Stimulated activated CD8-positive, alpha-beta memory T cell treated with anti-CD3 and anti-CD28 coated beads, Interleukin-12 subunit alpha, Interleukin-12 subunit beta, amount 100 ng/mL, for 24 hours (primary cell): ENCODE measurements around the gene ZNF879.

Experiments used
- DNase-seq: peaks from one replicate; pipeline ENCODE4 v3.0.0-alpha.2; 2020; ENCODE audit errors: extremely low read depth

ZNF879 gene

DNA sequence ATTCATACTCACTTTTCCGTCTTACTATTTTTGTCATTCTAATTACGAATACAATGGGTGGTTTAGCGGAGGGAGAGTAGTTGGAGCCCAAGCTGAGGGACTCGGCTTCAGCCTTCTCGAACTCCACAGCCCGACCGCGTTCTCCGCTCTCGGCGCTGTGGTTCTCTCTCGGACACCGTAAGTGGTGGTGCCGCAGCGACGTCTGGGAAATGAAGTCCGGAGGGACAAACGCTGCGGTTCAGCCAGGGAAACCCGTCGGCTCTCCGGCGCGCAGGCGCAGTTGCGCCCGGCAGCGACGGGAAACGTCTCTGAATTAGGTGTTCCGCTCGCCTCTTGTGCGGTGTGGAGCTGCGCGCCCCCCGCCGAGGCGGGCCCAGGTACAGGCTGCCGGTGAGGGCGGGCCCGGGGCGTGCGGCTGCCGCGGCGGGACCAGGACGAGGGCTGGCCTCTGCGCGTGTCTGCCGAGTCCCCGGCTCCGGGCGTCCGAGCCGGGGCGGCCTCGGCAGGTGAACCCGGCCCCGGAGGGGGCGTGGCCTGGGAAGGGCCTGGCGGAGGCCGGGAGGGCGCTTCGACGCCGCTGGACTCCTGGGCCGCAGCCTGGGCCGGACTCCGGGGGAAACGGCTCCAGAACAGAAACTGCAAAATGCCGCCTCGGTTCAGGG, at the start of gene ZNF879:
ZNF879 (plus strand) TSS at position 277 of the 662 bp plus-strand sequence. CDS start 1,201 bp downstream, outside the sequence.
- DNase-seq, result peak; percentile 80

DNA sequence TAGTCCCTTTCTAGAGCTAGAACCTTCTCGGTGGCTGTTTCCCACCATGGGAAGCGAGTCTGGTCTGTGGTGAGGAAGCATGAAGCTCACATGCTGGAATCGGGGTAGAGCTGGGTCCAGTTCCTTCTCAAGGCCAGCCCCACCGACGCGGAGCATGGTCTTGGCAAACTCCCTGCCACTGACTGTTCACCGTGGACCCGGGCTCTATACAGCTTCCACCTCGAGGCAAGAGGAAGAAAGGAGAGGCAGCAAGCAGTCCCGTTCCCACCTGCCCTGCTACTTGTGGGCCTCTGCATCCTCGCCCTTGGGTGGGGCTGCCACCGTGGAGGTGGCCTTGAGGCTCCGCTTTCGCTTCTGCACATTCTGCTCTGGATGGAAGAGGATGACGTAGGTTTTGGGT, 42.2 kb upstream of the ZNF879 start:
- no peak for DNase-seq

GRCh38 chr5:178982941-178983340, 40.7 kb upstream of the ZNF879 start:
- DNase-seq, result no peak

GRCh38 chr5:178983728-178984127, 39.9 kb upstream of the ZNF879 start:
- no peak for DNase-seq

- no peak for DNase-seq
Measured at GRCh38 chr5:178984145-178985072, 39.2 kb upstream of the ZNF879 start.

- DNase-seq, result no peak
Measured at GRCh38 chr5:178986326-178986960, 37.2 kb upstream of the ZNF879 start.

GRCh38 chr5:178988436-178989220, 35.0 kb upstream of the ZNF879 start:
- DNase-seq, result no peak

DNA sequence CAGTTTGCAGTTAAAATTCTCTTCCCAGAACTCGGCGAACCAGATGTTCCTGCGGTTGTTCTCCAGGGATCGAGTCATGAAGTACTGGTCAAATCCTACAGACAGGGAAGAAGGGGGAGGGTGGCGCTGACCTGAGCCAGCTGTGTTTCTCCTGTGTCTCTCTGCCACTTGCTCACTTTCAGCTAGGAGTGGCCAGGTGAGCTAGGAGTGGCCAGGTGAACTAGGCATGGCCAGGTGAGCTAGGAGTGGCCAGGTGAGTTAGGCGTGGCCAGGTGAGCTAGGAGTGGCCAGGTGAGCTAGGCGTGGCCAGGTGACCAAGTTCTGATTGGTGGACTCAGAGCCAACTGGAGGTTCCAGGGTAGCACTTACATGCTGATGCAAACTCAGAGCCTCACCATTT, 34.3 kb upstream of the ZNF879 start:
- no peak for DNase-seq

GRCh38 chr5:178990491-178990890, 33.1 kb upstream of the ZNF879 start:
- no peak for DNase-seq

GRCh38 chr5:178991190-178992145, 32.1 kb upstream of the ZNF879 start:
- DNase-seq, result no peak

DNA sequence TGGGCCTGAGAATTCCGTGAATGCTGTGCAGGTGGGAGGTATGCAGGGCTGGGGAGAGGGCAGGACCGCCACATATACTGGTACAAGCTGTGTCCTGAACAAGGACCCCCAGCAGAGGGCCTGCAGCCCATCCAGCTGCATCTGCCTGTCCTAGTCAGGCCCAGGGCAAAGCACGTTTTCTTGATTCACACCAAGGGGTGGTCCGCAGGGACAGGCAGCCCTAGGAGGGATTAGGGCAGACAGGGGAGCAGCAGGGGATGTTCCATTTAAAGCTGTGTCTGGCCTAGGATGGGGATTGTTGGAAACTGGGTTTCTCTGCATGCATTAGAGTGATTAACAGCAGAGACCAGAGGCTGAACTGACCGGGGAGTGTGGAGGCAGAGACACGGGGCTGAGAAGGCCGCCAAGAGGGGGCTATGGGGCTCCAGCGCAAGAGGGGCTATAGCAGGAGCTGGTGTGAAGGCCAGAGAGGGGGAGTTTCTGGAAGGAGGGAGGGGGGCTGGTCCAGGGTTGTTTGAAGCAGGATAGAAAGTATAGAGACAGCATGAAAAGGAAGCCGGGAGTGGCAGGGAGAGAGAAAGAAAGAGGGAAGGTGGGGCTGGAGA, 31.2 kb upstream of the ZNF879 start:
- DNase-seq, result no peak

DNA sequence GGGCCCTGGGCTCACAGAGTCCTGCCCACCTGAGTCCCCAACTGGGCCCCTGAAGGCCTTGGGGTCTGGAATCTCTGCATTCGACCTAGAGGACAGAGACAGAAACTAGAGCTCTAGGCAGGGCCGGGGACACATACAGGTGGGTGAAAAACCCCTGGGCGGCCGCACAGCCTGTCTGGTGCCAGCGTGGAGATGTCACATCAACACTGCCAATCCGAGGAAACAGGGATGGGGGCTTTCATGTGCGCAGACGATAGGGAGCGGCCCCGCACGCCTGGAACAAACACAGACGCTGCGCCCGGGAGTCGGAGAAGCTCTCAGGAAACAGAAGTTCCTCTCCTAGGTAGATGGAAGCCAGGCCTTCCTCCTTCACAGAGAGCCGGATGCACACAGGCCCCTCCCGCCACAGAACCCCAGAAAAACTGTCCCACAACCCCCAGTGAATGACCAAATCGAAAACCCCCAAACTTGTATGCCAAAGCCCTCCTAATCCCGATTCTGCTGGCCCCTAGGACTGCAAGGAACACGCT, 30.3 kb upstream of the ZNF879 start:
- DNase-seq, result no peak

DNA sequence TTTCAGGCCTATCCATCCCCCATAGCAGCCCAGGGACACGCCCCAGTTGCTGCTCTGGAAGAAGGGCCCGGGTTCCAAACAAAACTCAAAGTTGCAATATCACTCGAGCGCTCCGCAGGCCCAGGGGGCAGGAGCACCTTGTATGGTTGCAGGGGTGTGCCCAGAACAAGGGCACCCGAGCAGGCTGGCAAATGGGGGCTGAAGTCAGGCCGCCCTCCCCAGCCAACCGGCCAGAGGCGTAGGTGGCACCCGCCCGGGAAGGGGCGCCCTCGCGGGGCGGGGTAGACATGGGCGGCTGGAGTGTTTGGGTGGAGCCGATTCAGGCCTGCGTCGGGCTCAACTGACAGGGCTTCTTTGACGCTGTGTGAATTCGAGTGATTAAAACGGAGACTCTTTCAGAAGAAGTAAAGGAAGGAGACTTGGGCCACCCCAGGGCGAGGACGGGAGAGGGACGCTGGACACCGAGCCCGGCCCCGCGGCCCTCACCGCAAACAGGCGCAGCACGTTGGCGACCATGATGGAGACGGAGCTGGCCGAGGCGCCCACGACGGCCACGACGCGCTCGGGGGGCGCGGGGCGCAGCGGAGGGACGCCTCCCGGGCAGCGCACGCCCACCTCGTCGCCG, 29.5 kb upstream of the ZNF879 start:
- DNase-seq, result no peak

GRCh38 chr5:178994580-178995340, 28.8 kb upstream of the ZNF879 start, which contains the start of gene GRM6:
GRM6 (minus strand) TSS chr5:178995320; CDS start chr5:178994944, 376 bp downstream.
- no peak for DNase-seq

DNA sequence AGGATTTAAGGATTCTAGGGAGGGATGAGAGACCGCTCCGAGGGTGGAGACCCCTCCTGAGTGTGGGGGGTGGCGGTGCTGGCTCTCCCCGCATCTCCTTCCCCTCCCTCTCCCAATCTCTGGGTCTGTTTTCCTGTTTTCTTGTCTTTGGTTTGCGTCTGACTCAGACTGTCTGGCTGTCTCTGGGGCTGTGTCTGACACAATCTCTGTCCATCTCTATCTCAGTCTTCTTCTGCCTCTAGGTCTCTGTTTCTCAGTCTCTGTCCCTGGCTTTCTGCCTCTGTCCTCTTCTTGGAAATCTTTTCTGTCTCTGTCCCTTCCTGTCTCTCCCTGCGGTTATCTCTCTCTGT, 28.3 kb upstream of the ZNF879 start:
- no peak for DNase-seq

GRCh38 chr5:178996156-178996555, 27.4 kb upstream of the ZNF879 start:
- DNase-seq, result no peak

GRCh38 chr5:178997191-178997590, 26.4 kb upstream of the ZNF879 start:
- no peak for DNase-seq

GRCh38 chr5:178998441-178998840, 25.2 kb upstream of the ZNF879 start:
- DNase-seq, result no peak

- DNase-seq, result no peak
Measured at GRCh38 chr5:179006564-179006963, 17.0 kb upstream of the ZNF879 start.
